ENCODE results near the gene C5AR1. TPM values are rescaled to one million over a fixed set of nuclear protein-coding genes. Genes with fewer than 3 reads are reported as not detected.
"Not testable (repeated sequence)": the region's sequence is repeated elsewhere in the genome, so short reads cannot be mapped to it uniquely, and the experiment has no call there.

Gene C5AR1
- total RNA-seq = not detected in 2 replicates

- DNase-seq = no peak
Measured at GRCh38 chr19:47309608-47310007, at the start of gene C5AR1. Gene C5AR1, plus strand, starts transcription at chr19:47309861. Its CDS starts 35 bp downstream, at chr19:47309896.

GRCh38 chr19:47260476-47260875, 49.2 kb upstream of the C5AR1 start:
- no peak for DNase-seq

GRCh38 chr19:47261946-47262793, 47.5 kb upstream of the C5AR1 start:
- DNase-seq = not testable (repeated sequence)

- no peak for DNase-seq
Measured at GRCh38 chr19:47264629-47265028, 45.0 kb upstream of the C5AR1 start.

- no peak for DNase-seq
Measured at GRCh38 chr19:47266401-47266941, 43.2 kb upstream of the C5AR1 start.

GRCh38 chr19:47267350-47267759, 42.3 kb upstream of the C5AR1 start:
- DNase-seq = no peak

GRCh38 chr19:47268028-47268427, 41.6 kb upstream of the C5AR1 start:
- no peak for DNase-seq

GRCh38 chr19:47269596-47269995, 40.1 kb upstream of the C5AR1 start:
- no peak for DNase-seq

GRCh38 chr19:47270408-47270807, 39.3 kb upstream of the C5AR1 start:
- no peak for DNase-seq

- DNase-seq = no peak
Measured at GRCh38 chr19:47271949-47272348, 37.7 kb upstream of the C5AR1 start.

GRCh38 chr19:47272448-47273312, 37.0 kb upstream of the C5AR1 start:
- DNase-seq = no peak

GRCh38 chr19:47273313-47274070, 36.2 kb upstream of the C5AR1 start:
- DNase-seq = peak; percentile 90

- DNase-seq = peak; percentile 96
Measured at GRCh38 chr19:47274071-47274890, 35.4 kb upstream of the C5AR1 start, which contains the start of gene INAFM1. Gene INAFM1, plus strand, starts transcription at chr19:47274885. Its CDS starts 35 bp downstream, at chr19:47274920.

GRCh38 chr19:47274891-47275761, 34.5 kb upstream of the C5AR1 start:
- DNase-seq = peak; percentile 21

GRCh38 chr19:47275791-47276461, 33.7 kb upstream of the C5AR1 start:
- no peak for DNase-seq

GRCh38 chr19:47276513-47276912, 33.1 kb upstream of the C5AR1 start:
- DNase-seq = not testable (repeated sequence)

- peak; percentile 56 for DNase-seq
Measured at GRCh38 chr19:47280183-47280797, 29.4 kb upstream of the C5AR1 start.

- no peak for DNase-seq
Measured at GRCh38 chr19:47283405-47284059, 26.1 kb upstream of the C5AR1 start.

Measured in dermis blood vessel endothelial cell (primary cell).